ENCODE data around the gene RAG1. TPM values are rescaled to one million over a fixed set of nuclear protein-coding genes. Genes with fewer than 3 reads are reported as not detected.

RAG1 gene
- 1.7 and 1.8 TPM in 2 replicates for total RNA-seq

GRCh38 chr11:36567694-36568093 lies at the start of gene RAG1:
Gene RAG1, plus strand, starts transcription at chr11:36568007. Its CDS starts 5,298 bp downstream, at chr11:36573305.

GRCh38 chr11:36594316-36594989 lies 26.6 kb downstream of the RAG1 start, which contains the start of gene IFTAP:
Gene IFTAP, plus strand, starts transcription at chr11:36594502. Its CDS starts 15,602 bp downstream, at chr11:36610104.

GRCh38 chr11:36598051-36598450 lies 30.2 kb downstream of the RAG1 start, which contains the start of gene RAG2:
Gene RAG2, minus strand, starts transcription at chr11:36598236. Its CDS starts 4,068 bp downstream, at chr11:36594168.

Other genes starting within 250 kb of the RAG1 start
- gene TRAF6, start 57.7 kb upstream of the RAG1 start, total RNA-seq = 10.6 and 10.7 TPM in 2 replicates
- 19.8 and 29.6 TPM in 2 replicates for gene IFTAP, start 26.5 kb downstream of the RAG1 start, total RNA-seq
- gene RAG2, start 30.2 kb downstream of the RAG1 start, total RNA-seq = not detected in 2 replicates